ENCODE data around the gene RNF141. TPM values are rescaled to one million over a fixed set of nuclear protein-coding genes. Genes with fewer than 3 reads are reported as not detected.

RNF141 gene
- total and polyA plus RNA-seq, 2 donors (not counting 1 experiment from before 2014, with no cell fraction given) = 32.5 to 43.5 TPM

GRCh38 chr11:10492084-10492483 is 48.9 kb downstream of the RNF141 start:
- no peaks in the 10 kb centered on the region for H3K79me2 ChIP-seq (ENCODE audit: control insufficient read depth, insufficient read depth, low read length)
- H3K9me3 ChIP-seq (ENCODE audit: control insufficient read depth, insufficient read depth, low read depth, low read length) = no peaks in the 10 kb centered on the region
- no peaks in the 10 kb centered on the region for H3K27me3 ChIP-seq (ENCODE audit: control insufficient read depth, insufficient read depth, low read length)
- peaks cover 18% of the 10 kb centered on the region for H3K4me1 ChIP-seq (ENCODE audit: control insufficient read depth, extremely low read depth, insufficient read depth, low read length)
- peaks cover 5% of the 10 kb centered on the region for H3K36me3 ChIP-seq (ENCODE audit: control insufficient read depth, insufficient read depth, low read length)
- no peak overlapping the region for H3K27ac ChIP-seq (ENCODE audit: insufficient read depth, low read length)
- H3K4me2 ChIP-seq (ENCODE audit: extremely low read depth, insufficient read depth, low read length) = no peak overlapping the region
- no peaks in the 10 kb centered on the region for H4K20me1 ChIP-seq (ENCODE audit: control insufficient read depth, extremely low read depth, insufficient read depth, low read length)
- no peak for TF ChIP-seq EZH2 (IDR thresholded peaks at IDR 0.05; ENCODE audit: low read length, missing control alignments)
- no peak for TF ChIP-seq CTCF (conservative IDR thresholded peaks at IDR 0.05 in 1 of 2, IDR thresholded peaks at IDR 0.05 in 1 of 2; ENCODE audit: low read depth in 1 of 2, low read length in 2 of 2)
- no peak overlapping the region for H3K4me3 ChIP-seq (replicated peaks in 1 of 4; ENCODE audit: control extremely low read depth in 1 of 4, insufficient read depth in 1 of 4, low read depth in 3 of 4, low read length in 4 of 4)
- no peak overlapping the region for H2AFZ ChIP-seq (ENCODE audit: low read length)
- no peak for DNase-seq (ENCODE audit: low read depth in 2 of 2)
- no peak overlapping the region for H3K9ac ChIP-seq (ENCODE audit: insufficient read depth, low read length)

GRCh38 chr11:10490398-10491241 is 50.4 kb downstream of the RNF141 start:
- Histone ChIP-seq H3K9ac (ENCODE audit: insufficient read depth, low read length) (no peak overlapping the region), H2AFZ (ENCODE audit: low read length) (no peak overlapping the region), H4K20me1 (ENCODE audit: control insufficient read depth, extremely low read depth, insufficient read depth, low read length) (no peaks in the 10 kb centered on the region), H3K27ac (ENCODE audit: insufficient read depth, low read length) (peak overlapping the region; percentile 86), H3K9me3 (ENCODE audit: control insufficient read depth, insufficient read depth, low read depth, low read length) (no peaks in the 10 kb centered on the region), H3K4me1 (ENCODE audit: control insufficient read depth, extremely low read depth, insufficient read depth, low read length) (peaks cover 18% of the 10 kb centered on the region), H3K36me3 (ENCODE audit: control insufficient read depth, insufficient read depth, low read length) (peaks cover 3% of the 10 kb centered on the region), H3K4me3 (replicated peaks in 1 of 4; ENCODE audit: control extremely low read depth in 1 of 4, insufficient read depth in 1 of 4, low read depth in 3 of 4, low read length in 4 of 4) (no peak overlapping the region), H3K4me2 (ENCODE audit: extremely low read depth, insufficient read depth, low read length) (peak overlapping the region; percentile 77), H3K79me2 (ENCODE audit: control insufficient read depth, insufficient read depth, low read length) (no peaks in the 10 kb centered on the region), H3K27me3 (ENCODE audit: control insufficient read depth, insufficient read depth, low read length) (no peaks in the 10 kb centered on the region)
- DNase-seq (ENCODE audit: low read depth in 2 of 2) = peak; percentile 97 to 100
- TF ChIP-seq EZH2 (IDR thresholded peaks at IDR 0.05; ENCODE audit: low read length, missing control alignments) (no peak), CTCF (conservative IDR thresholded peaks at IDR 0.05 in 1 of 2, IDR thresholded peaks at IDR 0.05 in 1 of 2; ENCODE audit: low read depth in 1 of 2, low read length in 2 of 2) (no peak)

- H3K9me3 ChIP-seq (ENCODE audit: control insufficient read depth, insufficient read depth, low read depth, low read length) = no peaks in the 10 kb centered on the region
- no peaks in the 10 kb centered on the region for H3K27me3 ChIP-seq (ENCODE audit: control insufficient read depth, insufficient read depth, low read length)
- H3K9ac ChIP-seq (ENCODE audit: insufficient read depth, low read length) = no peak overlapping the region
- H4K20me1 ChIP-seq (ENCODE audit: control insufficient read depth, extremely low read depth, insufficient read depth, low read length) = no peaks in the 10 kb centered on the region
- peaks cover 3% of the 10 kb centered on the region for H3K36me3 ChIP-seq (ENCODE audit: control insufficient read depth, insufficient read depth, low read length)
- peaks cover 18% of the 10 kb centered on the region for H3K4me1 ChIP-seq (ENCODE audit: control insufficient read depth, extremely low read depth, insufficient read depth, low read length)
- TF ChIP-seq CTCF (conservative IDR thresholded peaks at IDR 0.05 in 1 of 2, IDR thresholded peaks at IDR 0.05 in 1 of 2; ENCODE audit: low read depth in 1 of 2, low read length in 2 of 2) (no peak), EZH2 (IDR thresholded peaks at IDR 0.05; ENCODE audit: low read length, missing control alignments) (no peak)
- H3K79me2 ChIP-seq (ENCODE audit: control insufficient read depth, insufficient read depth, low read length) = no peaks in the 10 kb centered on the region
- no peak overlapping the region for H3K4me3 ChIP-seq (replicated peaks in 1 of 4; ENCODE audit: control extremely low read depth in 1 of 4, insufficient read depth in 1 of 4, low read depth in 3 of 4, low read length in 4 of 4)
- H3K27ac ChIP-seq (ENCODE audit: insufficient read depth, low read length) = peak overlapping the region; percentile 86
- no peak overlapping the region for H3K4me2 ChIP-seq (ENCODE audit: extremely low read depth, insufficient read depth, low read length)
- DNase-seq (ENCODE audit: low read depth in 2 of 2) = no peak
- H2AFZ ChIP-seq (ENCODE audit: low read length) = no peak overlapping the region
Observed at GRCh38 chr11:10490032-10490397, 51.0 kb downstream of the RNF141 start.

Data from fibroblast of lung (primary cell).